Transverse colon (tissue), 4 donors: ENCODE results near the gene SLC18B1. TPM values are rescaled to one million over a fixed set of nuclear protein-coding genes. Genes with fewer than 3 reads are reported as not detected.

Experiments
- DNase-seq: peaks from one replicate; pipeline ENCODE4 v3.0.0-alpha.2; 2019
- H3K27ac ChIP-seq, 4 donors: fragments of 200-600 bp; sonication (generic); 2 replicates each; pipeline ENCODE4 v1.5.1; 2016 to 2018; ENCODE audit warnings: inconsistent platforms in 4 of 4
- H3K27me3 ChIP-seq: fragments of 200-600 bp; sonication (generic); 2 replicates; pipeline ENCODE4 v1.5.1; 2017; ENCODE audit warnings: inconsistent platforms
- H3K36me3 ChIP-seq, 4 donors: fragments of 200-600 bp; sonication (generic); 2 replicates each; pipeline ENCODE4 v1.5.1; 2017 to 2019; ENCODE audit warnings: inconsistent platforms in 4 of 4
- H3K4me1 ChIP-seq, 4 donors: fragments of 200-600 bp; sonication (generic); 2 replicates each; pipeline ENCODE4 v1.5.1; 2017 to 2020; ENCODE audit warnings: inconsistent platforms in 4 of 4
- H3K4me3 ChIP-seq, 4 donors: fragments of 200-600 bp; sonication (generic); 1 replicate in 1 of 4; 2 replicates in 3 of 4; pipeline versions ENCODE4 v1.5.1 to v1.6.1; 2017 to 2019; ENCODE audit warnings: inconsistent platforms in 4 of 4
- H3K9me3 ChIP-seq, 2 donors: fragments of 200-600 bp; sonication (generic); 2 replicates each; pipeline ENCODE4 v1.5.1; 2017 to 2019; ENCODE audit warnings: inconsistent platforms in 2 of 2
- EP300 ChIP-seq: sonication (generic); formaldehyde crosslinking; IDR thresholded peaks from one replicate; pipeline ENCODE4 v1.6.1; 2017; ENCODE audit warnings: antibody characterized with exemption, low read depth
- POLR2A ChIP-seq: fragments of 450-650 bp; IDR thresholded peaks from one replicate; pipeline ENCODE4 v1.6.1; 2016; ENCODE audit warnings: antibody characterized with exemption, mild to moderate bottlenecking, moderate library complexity
- POLR2AphosphoS5 ChIP-seq, 3 donors: sonication (generic); formaldehyde crosslinking; IDR thresholded peaks; one replicate each; pipeline ENCODE4 v1.6.1; 2016; ENCODE audit warnings: antibody characterized with exemption in 3 of 3
- WGBS, 2 donors: methylation state at CpG; one replicate each; pipeline ENCODE4 v1.1.5; 2018; ENCODE audit warnings: low coverage in 1 of 2; 5-methylcytosine and 5-hydroxymethylcytosine counted together
- in situ Hi-C, 4 donors: fragments of 200-750 bp; cut with MboI; loops; one replicate each; pipeline versions ENCODE4 v1.15.0 to v1.15.1; 2017; ENCODE audit warnings: low sequenced_read_pairs in 3 of 4, low pct_ligation_motif_present in 1 of 4, low pct_unique_long_range_greater_than_20kb in 1 of 4
- intact Hi-C: fragments of 100-400 bp; cut with DNase I; formaldehyde crosslinking; loops from one replicate; pipeline ENCODE4 v1.15.1; 2023; ENCODE audit warnings: low total_unique reads
- total RNA-seq, 4 donors: library from RNA; depleted of rRNA; stranded (reverse); fragments of >200 nt; gene quantifications; one replicate each; pipeline ENCODE4 v1.1.0, GENCODE V29; 2016
- TF ChIP-seq, protein P1 (sequence below), 5 experiments: fragments of 200-600 bp in 3 of 5; fragments of 450-650 bp in 2 of 5; sonication (generic) in 3 of 5; IDR thresholded peaks; 1 replicate in 2 of 5; 2 replicates in 3 of 5; pipeline ENCODE4 v1.5.1; 2016 to 2017; ENCODE audit warnings: antibody characterized with exemption in 5 of 5, inconsistent platforms in 3 of 5, mild to moderate bottlenecking in 2 of 5, moderate library complexity in 1 of 5

The SLC18B1 gene
- total RNA-seq, 4 donors from 2014 or later: 1.6 to 16.0 (median 10.3) TPM

DNA sequence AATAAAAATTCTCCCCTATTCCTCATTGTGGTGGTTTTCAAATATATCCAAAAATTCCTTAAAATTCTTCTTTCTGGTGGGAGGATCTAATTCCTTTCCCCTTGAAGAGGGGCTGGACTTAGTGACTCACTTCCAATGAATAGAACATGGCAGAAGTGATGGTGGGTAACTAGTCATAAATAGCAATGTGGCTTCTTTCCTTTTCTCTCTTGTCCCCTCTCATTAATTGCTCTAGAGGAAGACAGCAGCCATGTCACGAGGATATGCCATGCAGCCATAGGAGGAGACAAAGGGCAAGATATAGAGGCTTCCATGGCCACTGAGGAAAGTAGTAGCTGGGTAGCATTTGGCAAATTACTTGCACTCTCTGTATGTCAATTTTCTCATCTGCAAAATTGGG lies 46.6 kb downstream of the SLC18B1 start:
- Histone ChIP-seq H3K4me3 (no peak overlapping the region), H3K27ac (no peak overlapping the region), H3K4me1 (no peaks in the 10 kb centered on the region), H3K36me3 (no peaks in the 10 kb centered on the region), H3K27me3 (no peaks in the 10 kb centered on the region), H3K9me3 (no peaks in the 10 kb centered on the region)
- in situ Hi-C loops (loop anchor here in 3 of 4 donors (25.0 kb wide), 1 partner anchor 215 kb away; the partner anchor contains the start of gene TAAR9 (in 3 of the 3)), intact Hi-C loops (no loop called here)
- 83 to 100% methylated on average over 1 of the region's 1 CpG for WGBS, 2 donors
- no peak for TF ChIP-seq POLR2A
- DNase-seq: no peak

DNA sequence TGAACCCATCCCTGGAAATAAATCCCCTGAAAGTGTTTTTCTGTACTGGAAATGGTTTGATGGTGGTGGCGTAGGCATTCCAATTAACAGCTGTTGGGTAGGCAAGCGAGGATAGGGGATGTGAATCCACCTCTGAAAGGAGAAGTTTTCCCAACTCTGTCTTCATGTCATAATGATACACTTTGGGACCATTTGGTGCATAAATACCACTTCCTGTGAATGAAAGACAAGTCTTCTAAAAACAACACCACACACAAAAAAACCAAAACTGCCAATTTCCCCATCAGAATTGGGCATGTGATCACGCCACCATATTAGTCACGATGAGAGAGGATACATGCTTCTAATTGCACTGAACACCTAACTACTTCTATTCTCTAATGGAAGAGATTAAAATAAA lies 47.1 kb downstream of the SLC18B1 start:
- Histone ChIP-seq H3K4me3 (no peak overlapping the region), H3K27ac (no peak overlapping the region), H3K9me3 (no peaks in the 10 kb centered on the region), H3K27me3 (no peaks in the 10 kb centered on the region), H3K4me1 (no peaks in the 10 kb centered on the region), H3K36me3 (no peaks in the 10 kb centered on the region)
- no peak for TF ChIP-seq EP300
- TF ChIP-seq, protein P1, sequence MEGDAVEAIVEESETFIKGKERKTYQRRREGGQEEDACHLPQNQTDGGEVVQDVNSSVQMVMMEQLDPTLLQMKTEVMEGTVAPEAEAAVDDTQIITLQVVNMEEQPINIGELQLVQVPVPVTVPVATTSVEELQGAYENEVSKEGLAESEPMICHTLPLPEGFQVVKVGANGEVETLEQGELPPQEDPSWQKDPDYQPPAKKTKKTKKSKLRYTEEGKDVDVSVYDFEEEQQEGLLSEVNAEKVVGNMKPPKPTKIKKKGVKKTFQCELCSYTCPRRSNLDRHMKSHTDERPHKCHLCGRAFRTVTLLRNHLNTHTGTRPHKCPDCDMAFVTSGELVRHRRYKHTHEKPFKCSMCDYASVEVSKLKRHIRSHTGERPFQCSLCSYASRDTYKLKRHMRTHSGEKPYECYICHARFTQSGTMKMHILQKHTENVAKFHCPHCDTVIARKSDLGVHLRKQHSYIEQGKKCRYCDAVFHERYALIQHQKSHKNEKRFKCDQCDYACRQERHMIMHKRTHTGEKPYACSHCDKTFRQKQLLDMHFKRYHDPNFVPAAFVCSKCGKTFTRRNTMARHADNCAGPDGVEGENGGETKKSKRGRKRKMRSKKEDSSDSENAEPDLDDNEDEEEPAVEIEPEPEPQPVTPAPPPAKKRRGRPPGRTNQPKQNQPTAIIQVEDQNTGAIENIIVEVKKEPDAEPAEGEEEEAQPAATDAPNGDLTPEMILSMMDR (IDR thresholded peaks at IDR 0.05): no peak
- TF ChIP-seq POLR2AphosphoS5 (IDR thresholded peaks at IDR 0.05): no peak
- no peak for TF ChIP-seq POLR2A
- in situ Hi-C loops: loop anchor here in 3 of 4 donors (25.0 kb wide), 1 partner anchor 214 kb away; the partner anchor contains the start of gene TAAR9 (in 3 of the 3)
- DNase-seq: no peak
- intact Hi-C loops: no loop called here
- WGBS, 2 donors: 77 to 89% methylated on average over 4 of the region's 4 CpGs

DNA sequence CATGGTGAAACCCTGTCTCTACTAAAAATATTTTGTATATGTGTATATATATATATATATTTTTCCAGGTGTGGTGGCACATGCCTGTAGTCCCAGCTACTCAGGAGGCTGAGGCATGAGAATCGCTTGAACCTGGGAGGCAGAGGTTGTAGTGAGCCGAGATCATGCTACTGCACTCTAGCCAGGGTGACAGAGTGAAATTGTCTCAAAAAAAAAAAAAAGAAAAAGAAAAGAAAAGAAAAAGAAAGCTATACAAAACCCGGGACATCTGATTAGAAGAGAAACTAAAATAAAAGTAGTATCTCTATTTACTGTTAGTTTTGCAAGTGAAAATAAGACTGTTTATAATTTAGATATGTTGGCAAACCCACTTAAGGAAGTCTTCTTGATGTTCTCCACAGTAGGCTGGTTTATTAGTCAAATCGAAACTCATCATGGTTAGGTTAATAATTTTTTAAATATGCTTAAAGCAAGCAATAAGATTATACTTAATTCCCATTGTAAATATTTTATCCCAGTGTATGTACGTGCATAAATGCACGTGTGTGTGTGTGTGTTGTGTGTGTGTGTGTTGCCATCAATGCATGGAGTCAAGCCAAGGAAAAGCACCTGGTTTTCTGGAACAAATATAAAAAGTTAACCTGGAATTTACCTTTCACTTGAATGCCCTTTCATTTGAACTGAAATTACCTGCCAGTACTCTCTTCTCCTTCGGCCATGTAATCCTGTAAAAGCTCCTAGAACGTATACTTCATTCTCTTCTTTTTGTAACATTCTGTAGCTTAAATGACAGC lies 47.8 kb downstream of the SLC18B1 start:
- no peaks in the 10 kb centered on the region for H3K9me3 ChIP-seq
- WGBS, 2 donors: 45 to 48% methylated on average over 8 of the region's 8 CpGs
- H3K27ac ChIP-seq: no peak overlapping the region
- in situ Hi-C loops (loop anchor here in 3 of 4 donors (25.0 kb wide), 1 partner anchor 213 kb away; the partner anchor contains the start of gene TAAR9 (in 3 of the 3)), intact Hi-C loops (no loop called here)
- no peak overlapping the region for H3K4me3 ChIP-seq
- H3K27me3 ChIP-seq: no peaks in the 10 kb centered on the region
- TF ChIP-seq POLR2AphosphoS5 (IDR thresholded peaks at IDR 0.05): no peak
- TF ChIP-seq EP300: no peak
- TF ChIP-seq POLR2A: no peak
- TF ChIP-seq, protein P1 (IDR thresholded peaks at IDR 0.05): no peak
- no peaks in the 10 kb centered on the region for H3K36me3 ChIP-seq
- no peak for DNase-seq
- H3K4me1 ChIP-seq: no peaks in the 10 kb centered on the region

DNA sequence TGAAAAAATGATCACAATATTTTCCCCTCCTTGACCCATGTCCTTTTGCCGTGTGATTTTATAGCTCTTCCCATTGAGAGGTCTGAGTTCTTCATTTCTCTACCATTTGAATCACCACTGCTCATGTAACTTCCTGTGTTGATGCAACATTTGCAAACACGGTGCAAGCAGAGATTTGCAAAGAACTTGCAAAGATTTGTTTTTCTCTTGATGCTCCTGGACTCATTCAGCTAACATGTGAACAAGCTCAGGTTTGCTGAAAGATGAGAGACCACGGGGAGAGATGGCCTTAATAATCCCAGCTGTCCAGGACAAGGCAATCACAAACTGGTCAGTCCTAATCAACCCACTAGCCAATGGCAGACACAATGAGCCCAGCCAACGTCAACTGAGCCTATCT lies 49.3 kb downstream of the SLC18B1 start:
- intact Hi-C loops (no loop called here), in situ Hi-C loops (no loop called here)
- 54 to 66% methylated on average over 2 to 4 of the region's 4 CpGs for WGBS, 2 donors
- Histone ChIP-seq H3K36me3 (no peaks in the 10 kb centered on the region), H3K4me3 (no peak overlapping the region), H3K27me3 (no peaks in the 10 kb centered on the region), H3K9me3 (no peaks in the 10 kb centered on the region), H3K27ac (no peak overlapping the region), H3K4me1 (no peaks in the 10 kb centered on the region)
- DNase-seq: no peak
- TF ChIP-seq, protein P1 (IDR thresholded peaks at IDR 0.05): no peak
- TF ChIP-seq POLR2A (no peak), POLR2AphosphoS5 (IDR thresholded peaks at IDR 0.05) (no peak), EP300 (no peak)
